Endothelial cell (in vitro differentiated cells): Measurements from ENCODE around the gene CLIP3. TPM values are rescaled to one million over a fixed set of nuclear protein-coding genes. Genes with fewer than 3 reads are reported as not detected.
"Not testable (repeated sequence)": the region's sequence is repeated elsewhere in the genome, so short reads cannot be mapped to it uniquely, and the experiment has no call there.

Experiments
- DNase-seq: peaks from one replicate; pipeline ENCODE4 v3.0.0; 2021; ENCODE audit warnings: low spot score
- H3K27ac Mint-ChIP-seq: one replicate; pipeline ENCODE4 v1.8.0; 2021; ENCODE audit warnings: mixed read lengths, inconsistent platforms; ENCODE audit not compliant: unreplicated experiment
- H3K27me3 Mint-ChIP-seq: one replicate; pipeline ENCODE4 v1.8.0; 2021; ENCODE audit warnings: mild to moderate bottlenecking, moderate library complexity, mixed read lengths, inconsistent platforms; ENCODE audit not compliant: unreplicated experiment
- H3K36me3 Mint-ChIP-seq: one replicate; pipeline ENCODE4 v1.8.0; 2021; ENCODE audit warnings: mild to moderate bottlenecking, low read depth, mixed read lengths, inconsistent platforms; ENCODE audit not compliant: unreplicated experiment
- H3K4me1 Mint-ChIP-seq: one replicate; pipeline ENCODE4 v1.8.0; 2021; ENCODE audit warnings: mild to moderate bottlenecking, mixed read lengths, inconsistent platforms; ENCODE audit not compliant: unreplicated experiment
- H3K4me3 Mint-ChIP-seq: one replicate; pipeline ENCODE4 v1.8.0; 2021; ENCODE audit warnings: mild to moderate bottlenecking, mixed read lengths, inconsistent platforms; ENCODE audit not compliant: unreplicated experiment
- H3K9me3 Mint-ChIP-seq: one replicate; pipeline ENCODE4 v1.8.0; 2021; ENCODE audit warnings: mixed read lengths, inconsistent platforms; ENCODE audit not compliant: unreplicated experiment
- total RNA-seq: library from RNA; stranded (reverse); fragmentation: NEBNext Ultra II Directional; extraction: Animal tissue kit (Norgen Biotek cat#: 25700); gene quantifications from one replicate; pipeline ENCODE4 v1.2.1, GENCODE V29; 2021; ENCODE audit not compliant: unreplicated experiment
- TF ChIP-seq, protein P1 (sequence below): fragments of 200-600 bp; sonication (generic); IDR thresholded peaks from one replicate; pipeline ENCODE4 v1.5.0; 2021; ENCODE audit warnings: antibody characterized with exemption; ENCODE audit not compliant: unreplicated experiment

CLIP3 gene
- total RNA-seq, 1 donor from 2014 or later: 94.8 TPM

DNA sequence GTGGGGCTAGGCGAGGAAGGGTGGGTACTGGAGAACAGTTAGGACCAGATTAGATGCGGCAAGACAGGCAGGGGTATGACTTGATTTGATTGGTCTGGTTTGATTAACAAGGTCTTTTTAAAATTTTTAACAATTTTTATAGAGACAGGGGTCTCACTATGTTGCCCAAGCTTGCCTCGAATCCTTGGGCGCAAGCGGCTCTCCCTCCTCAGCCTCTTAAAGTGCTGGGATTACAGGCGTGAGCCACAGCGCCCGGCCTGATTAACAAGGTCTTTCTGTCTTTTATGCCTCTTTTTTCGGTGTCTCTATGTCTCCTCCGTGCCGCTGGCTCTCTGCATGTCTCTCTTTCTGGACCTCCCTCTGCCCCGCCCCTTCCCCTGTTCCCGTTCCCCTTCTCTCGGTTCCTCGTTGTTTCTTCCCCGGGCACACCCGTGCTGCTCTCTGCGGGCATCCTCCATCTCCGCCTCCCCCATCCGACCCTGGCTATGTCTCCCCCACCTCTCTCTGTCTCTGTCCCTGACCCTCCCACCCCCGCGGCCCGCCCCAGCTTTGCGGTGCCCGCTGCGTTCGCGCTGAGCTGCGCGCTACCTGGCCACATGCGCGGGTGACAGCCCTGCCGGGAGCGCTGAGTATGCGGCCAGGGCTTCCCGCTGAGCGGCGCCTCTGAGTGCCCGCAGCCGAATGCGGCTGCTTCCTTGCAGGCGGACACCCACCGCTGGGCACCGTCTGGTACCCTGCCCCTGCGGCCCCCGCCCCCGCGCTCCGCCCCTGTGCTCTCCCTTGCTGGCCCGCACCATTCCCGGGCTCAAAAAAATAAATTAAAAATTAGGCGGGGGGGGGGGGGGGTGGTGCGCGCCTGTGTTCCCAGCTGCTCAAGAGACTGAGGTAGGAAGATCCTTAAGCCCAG lies 45.8 kb downstream of the CLIP3 start:
- Mint-ChIP-seq H3K27ac (no peak overlapping the region), H3K4me1 (no peaks in the 10 kb centered on the region), H3K36me3 (peaks cover 4% of the 10 kb centered on the region), H3K9me3 (no peaks in the 10 kb centered on the region), H3K27me3 (peaks cover 17% of the 10 kb centered on the region), H3K4me3 (peak overlapping the region; percentile 83)
- peak; percentile 38 for DNase-seq
- TF ChIP-seq, protein P1, sequence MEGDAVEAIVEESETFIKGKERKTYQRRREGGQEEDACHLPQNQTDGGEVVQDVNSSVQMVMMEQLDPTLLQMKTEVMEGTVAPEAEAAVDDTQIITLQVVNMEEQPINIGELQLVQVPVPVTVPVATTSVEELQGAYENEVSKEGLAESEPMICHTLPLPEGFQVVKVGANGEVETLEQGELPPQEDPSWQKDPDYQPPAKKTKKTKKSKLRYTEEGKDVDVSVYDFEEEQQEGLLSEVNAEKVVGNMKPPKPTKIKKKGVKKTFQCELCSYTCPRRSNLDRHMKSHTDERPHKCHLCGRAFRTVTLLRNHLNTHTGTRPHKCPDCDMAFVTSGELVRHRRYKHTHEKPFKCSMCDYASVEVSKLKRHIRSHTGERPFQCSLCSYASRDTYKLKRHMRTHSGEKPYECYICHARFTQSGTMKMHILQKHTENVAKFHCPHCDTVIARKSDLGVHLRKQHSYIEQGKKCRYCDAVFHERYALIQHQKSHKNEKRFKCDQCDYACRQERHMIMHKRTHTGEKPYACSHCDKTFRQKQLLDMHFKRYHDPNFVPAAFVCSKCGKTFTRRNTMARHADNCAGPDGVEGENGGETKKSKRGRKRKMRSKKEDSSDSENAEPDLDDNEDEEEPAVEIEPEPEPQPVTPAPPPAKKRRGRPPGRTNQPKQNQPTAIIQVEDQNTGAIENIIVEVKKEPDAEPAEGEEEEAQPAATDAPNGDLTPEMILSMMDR: no peak

DNA sequence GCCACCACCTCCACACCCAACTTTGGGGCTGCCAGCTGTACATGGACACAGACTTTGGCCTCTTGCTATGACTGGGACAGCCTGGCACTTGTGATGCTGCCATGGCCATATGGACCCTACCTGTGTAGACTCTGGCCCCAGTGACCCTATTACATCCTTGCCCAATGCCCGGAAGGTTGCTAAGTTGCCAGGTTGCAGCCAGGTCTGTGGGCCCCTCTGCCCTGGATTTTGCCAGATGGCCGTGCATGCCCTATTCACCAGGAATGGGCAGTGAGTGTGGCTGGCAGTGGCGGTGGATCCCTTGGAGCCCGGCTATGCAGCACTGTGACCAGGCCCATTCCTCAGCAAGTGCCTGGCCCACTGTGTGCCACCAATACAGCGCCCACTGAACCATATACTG lies 46.6 kb downstream of the CLIP3 start:
- H3K27me3 Mint-ChIP-seq: peaks cover 17% of the 10 kb centered on the region
- H3K27ac Mint-ChIP-seq: no peak overlapping the region
- no peaks in the 10 kb centered on the region for H3K4me1 Mint-ChIP-seq
- H3K4me3 Mint-ChIP-seq: peak overlapping the region; percentile 31
- H3K36me3 Mint-ChIP-seq: peaks cover 4% of the 10 kb centered on the region
- no peaks in the 10 kb centered on the region for H3K9me3 Mint-ChIP-seq
- no peak for DNase-seq
- TF ChIP-seq, protein P1: no peak

DNA sequence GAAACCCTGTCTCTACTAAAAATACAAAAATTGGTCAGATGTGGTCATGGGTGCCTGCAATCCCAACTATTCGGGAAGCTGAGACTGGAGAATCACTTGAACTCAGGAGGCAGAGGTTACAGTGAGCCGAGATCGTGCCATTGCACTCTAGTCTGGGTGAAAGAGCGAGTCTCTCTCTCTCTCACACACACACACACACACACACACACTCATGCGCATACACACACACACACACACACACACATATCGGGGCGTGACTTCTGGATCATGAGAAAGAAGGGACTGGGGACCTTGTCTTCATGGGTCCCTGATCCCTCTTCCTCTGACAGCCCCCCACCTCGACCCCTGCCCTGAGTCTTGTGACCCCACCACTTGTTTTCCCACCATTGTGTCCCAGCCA lies 49.5 kb downstream of the CLIP3 start:
- peaks cover 4% of the 10 kb centered on the region for H3K36me3 Mint-ChIP-seq
- TF ChIP-seq, protein P1: no peak
- H3K27ac Mint-ChIP-seq: no peak overlapping the region
- H3K9me3 Mint-ChIP-seq: no peaks in the 10 kb centered on the region
- H3K4me3 Mint-ChIP-seq: no peak overlapping the region
- no peak for DNase-seq
- no peaks in the 10 kb centered on the region for H3K4me1 Mint-ChIP-seq
- peaks cover 14% of the 10 kb centered on the region for H3K27me3 Mint-ChIP-seq

DNA sequence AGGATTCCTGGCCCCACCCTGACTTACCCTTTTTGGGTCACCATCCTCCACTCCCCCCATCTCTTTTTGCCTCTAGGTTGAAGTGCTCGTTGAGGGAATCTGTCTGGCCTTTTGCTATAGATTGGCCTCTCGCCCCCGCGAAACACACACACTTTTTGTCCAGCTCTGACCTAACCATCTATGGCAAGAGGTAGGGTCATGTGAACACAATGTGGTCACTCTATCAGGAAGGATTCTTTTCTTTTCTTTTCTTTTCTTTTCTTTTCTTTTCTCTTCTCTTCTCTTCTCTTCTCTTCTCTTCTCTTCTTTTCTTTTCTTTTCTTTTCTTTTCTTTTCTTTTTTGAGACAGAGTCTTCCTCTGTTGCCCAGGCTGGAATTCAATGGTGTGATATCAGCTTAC lies 51.7 kb downstream of the CLIP3 start:
- H3K27ac Mint-ChIP-seq, H3K4me3 Mint-ChIP-seq: not testable (repeated sequence)
- peaks cover 13% of the 10 kb centered on the region for H3K27me3 Mint-ChIP-seq

DNA sequence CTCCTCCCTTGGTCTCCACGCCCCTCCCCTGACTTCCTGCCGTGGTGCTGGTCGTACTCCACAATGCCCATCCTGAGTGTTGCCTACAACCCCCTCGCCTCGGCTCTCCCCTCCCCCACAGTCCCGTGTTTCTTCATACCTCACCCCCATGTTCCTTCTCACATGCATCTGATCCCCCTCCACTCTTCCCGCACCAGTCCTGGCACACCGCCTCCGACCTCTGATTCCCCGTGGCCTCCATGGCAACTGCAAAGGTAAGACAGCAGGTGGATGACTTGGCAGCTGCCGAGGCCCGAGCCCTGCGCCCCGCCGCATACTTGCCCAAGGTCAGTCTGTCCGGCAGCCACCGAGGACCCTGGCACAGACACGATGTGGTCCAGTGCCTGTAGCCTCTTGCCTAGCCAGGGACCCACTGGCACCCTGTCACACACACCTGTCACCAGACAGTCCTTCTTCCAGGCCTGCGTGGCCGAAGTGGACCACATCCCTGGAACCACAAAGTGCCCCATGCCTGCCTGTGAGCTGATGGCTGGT lies 53.8 kb downstream of the CLIP3 start:
- peaks cover 6% of the 10 kb centered on the region for H3K27me3 Mint-ChIP-seq
- TF ChIP-seq, protein P1: no peak
- no peaks in the 10 kb centered on the region for H3K4me1 Mint-ChIP-seq
- H3K36me3 Mint-ChIP-seq: no peaks in the 10 kb centered on the region
- H3K9me3 Mint-ChIP-seq: no peaks in the 10 kb centered on the region
- H3K4me3 Mint-ChIP-seq: no peak overlapping the region
- no peak overlapping the region for H3K27ac Mint-ChIP-seq
- no peak for DNase-seq

More for the DNA sequence above, 51.7 kb downstream of the CLIP3 start:
- not testable (repeated sequence) for DNase-seq, H3K36me3 Mint-ChIP-seq, H3K9me3 Mint-ChIP-seq, H3K4me1 Mint-ChIP-seq
